GM13977 (cell line): ENCODE data around the gene SETBP1.

Experiments used
- DNase-seq: peaks from one replicate; pipeline ENCODE4 v3.0.0; 2012; ENCODE audit warnings: low spot score
- in situ Hi-C: fragments of 300-500 bp; cut with MboI; formaldehyde crosslinking; loops from one replicate; pipeline ENCODE4 v1.12.0; 2022; ENCODE audit warnings: low sequenced_read_pairs, low pct_unique_long_range_greater_than_20kb, mixed read lengths, inconsistent platforms; ENCODE audit not compliant: unreplicated experiment
- TF ChIP-seq, protein P1 (sequence below): IDR thresholded peaks from 2 replicates; pipeline ENCODE4 v1.5.1; 2012; ENCODE audit warnings: mild to moderate bottlenecking, control low read depth; ENCODE audit not compliant: insufficient read depth; ENCODE audit errors: extremely low read depth, missing control alignments

Gene SETBP1

GRCh38 chr18:44954257-44954656 is 273.6 kb downstream of the SETBP1 start:
- in situ Hi-C loops = no loop called here
- DNase-seq = no peak
- TF ChIP-seq, protein P1, sequence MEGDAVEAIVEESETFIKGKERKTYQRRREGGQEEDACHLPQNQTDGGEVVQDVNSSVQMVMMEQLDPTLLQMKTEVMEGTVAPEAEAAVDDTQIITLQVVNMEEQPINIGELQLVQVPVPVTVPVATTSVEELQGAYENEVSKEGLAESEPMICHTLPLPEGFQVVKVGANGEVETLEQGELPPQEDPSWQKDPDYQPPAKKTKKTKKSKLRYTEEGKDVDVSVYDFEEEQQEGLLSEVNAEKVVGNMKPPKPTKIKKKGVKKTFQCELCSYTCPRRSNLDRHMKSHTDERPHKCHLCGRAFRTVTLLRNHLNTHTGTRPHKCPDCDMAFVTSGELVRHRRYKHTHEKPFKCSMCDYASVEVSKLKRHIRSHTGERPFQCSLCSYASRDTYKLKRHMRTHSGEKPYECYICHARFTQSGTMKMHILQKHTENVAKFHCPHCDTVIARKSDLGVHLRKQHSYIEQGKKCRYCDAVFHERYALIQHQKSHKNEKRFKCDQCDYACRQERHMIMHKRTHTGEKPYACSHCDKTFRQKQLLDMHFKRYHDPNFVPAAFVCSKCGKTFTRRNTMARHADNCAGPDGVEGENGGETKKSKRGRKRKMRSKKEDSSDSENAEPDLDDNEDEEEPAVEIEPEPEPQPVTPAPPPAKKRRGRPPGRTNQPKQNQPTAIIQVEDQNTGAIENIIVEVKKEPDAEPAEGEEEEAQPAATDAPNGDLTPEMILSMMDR = no peak

GRCh38 chr18:44955825-44956224 is 275.1 kb downstream of the SETBP1 start:
- no peak for DNase-seq
- in situ Hi-C loops = no loop called here
- TF ChIP-seq, protein P1 = no peak

DNA sequence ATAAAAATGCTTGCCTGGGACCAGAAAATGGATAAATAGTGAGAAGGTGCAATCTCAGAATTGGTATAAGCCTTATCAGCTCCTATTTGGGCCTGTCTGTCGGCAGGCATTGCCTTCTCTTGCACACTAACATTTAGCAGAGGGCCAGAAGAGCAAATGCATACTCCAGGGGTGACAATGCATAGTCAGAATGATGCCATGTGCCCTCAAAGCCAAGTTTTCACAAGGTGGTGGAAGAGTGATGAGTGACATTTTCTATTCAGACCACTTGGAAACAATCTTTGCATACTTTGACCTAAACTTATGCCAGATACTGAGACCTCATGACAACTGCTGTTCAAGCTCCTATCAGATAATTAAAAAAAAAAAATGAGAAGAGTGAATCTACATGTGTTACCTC is 276.3 kb downstream of the SETBP1 start:
- TF ChIP-seq, protein P1 = no peak
- in situ Hi-C loops = no loop called here
- no peak for DNase-seq

DNA sequence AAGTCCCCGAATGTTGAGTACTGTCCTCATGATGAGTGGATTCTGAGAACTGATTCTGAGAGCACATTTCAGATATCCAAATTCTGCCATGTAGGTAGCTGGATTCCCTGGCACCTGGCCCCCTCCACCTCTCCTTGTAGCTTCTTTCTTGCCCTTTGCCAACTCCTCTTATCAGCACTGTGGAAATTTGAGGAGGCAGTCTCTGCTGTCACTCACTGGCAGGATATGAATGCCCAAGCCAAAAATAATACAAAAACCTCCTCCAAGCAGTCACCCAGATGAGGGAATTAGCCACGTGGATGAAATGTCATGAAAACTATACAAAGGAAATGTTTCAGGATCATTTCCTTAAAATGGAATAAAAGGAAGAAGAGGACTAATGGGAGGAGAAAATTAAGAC is 276.8 kb downstream of the SETBP1 start:
- TF ChIP-seq, protein P1 = no peak
- DNase-seq = no peak
- in situ Hi-C loops = no loop called here

GRCh38 chr18:44958040-44958439 is 277.4 kb downstream of the SETBP1 start:
- TF ChIP-seq, protein P1 = no peak
- DNase-seq = no peak
- in situ Hi-C loops = no loop called here

GRCh38 chr18:44958455-44958854 is 277.8 kb downstream of the SETBP1 start:
- TF ChIP-seq, protein P1 = no peak
- DNase-seq = no peak
- in situ Hi-C loops = no loop called here

DNA sequence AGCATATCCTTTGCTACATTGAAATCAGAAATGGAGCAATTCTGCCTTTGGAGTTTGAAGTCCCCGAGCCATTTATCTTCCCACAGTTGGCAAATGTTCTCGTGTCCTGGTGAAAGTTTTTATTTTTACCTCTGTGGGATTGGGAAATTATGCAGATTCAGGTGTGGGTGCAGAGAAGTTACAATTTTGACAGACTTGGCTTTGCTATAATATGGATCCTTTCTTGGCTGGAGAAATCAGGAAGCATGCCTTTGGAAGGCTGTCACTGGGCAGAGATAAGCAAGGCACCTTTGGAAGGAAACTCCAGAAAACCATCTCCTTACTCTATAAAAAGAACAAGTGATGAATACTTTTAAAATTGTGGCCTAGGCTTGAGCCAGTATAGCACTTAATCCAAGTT is 278.3 kb downstream of the SETBP1 start:
- TF ChIP-seq, protein P1 = no peak
- no peak for DNase-seq
- in situ Hi-C loops = no loop called here
